Brain microvascular endothelial cell (primary cell): ENCODE data around the gene ERICH6B.

ENCODE experiments used
- DNase-seq: peaks from one replicate; pipeline ENCODE4 v3.0.0-alpha.2; 2020
- H3K27ac ChIP-seq: fragments of 250-450 bp; sonication (Bioruptor Pico); 2 replicates; pipeline ENCODE4 v1.5.1; 2020; ENCODE audit warnings: mild to moderate bottlenecking, moderate library complexity
- H3K27me3 ChIP-seq: fragments of 250-450 bp; sonication (Bioruptor Pico); replicated peaks from 2 replicates; pipeline ENCODE4 v1.5.1; 2020; ENCODE audit warnings: mild to moderate bottlenecking
- H3K36me3 ChIP-seq: fragments of 250-450 bp; sonication (Bioruptor Pico); replicated peaks from 2 replicates; pipeline ENCODE4 v1.5.1; 2020; ENCODE audit warnings: mild to moderate bottlenecking
- H3K4me3 ChIP-seq: 2 replicates; pipeline ENCODE4 v1.5.1; 2011; ENCODE audit warnings: low read depth, mild to moderate bottlenecking, control low read depth, low read length, moderate library complexity
- in situ Hi-C: cut with HindIII; loops from 2 replicates; pipeline ENCODE4 v1.10.0; 2017; ENCODE audit warnings: low sequenced_read_pairs, low pct_ligation_motif_present
- TF ChIP-seq, protein P1 (sequence below): IDR thresholded peaks from 2 replicates; pipeline ENCODE4 v1.5.1; 2011; ENCODE audit warnings: low read depth, mild to moderate bottlenecking, moderate library complexity, low read length, control low read depth, inconsistent platforms; ENCODE audit errors: missing control alignments

The ERICH6B gene

DNA sequence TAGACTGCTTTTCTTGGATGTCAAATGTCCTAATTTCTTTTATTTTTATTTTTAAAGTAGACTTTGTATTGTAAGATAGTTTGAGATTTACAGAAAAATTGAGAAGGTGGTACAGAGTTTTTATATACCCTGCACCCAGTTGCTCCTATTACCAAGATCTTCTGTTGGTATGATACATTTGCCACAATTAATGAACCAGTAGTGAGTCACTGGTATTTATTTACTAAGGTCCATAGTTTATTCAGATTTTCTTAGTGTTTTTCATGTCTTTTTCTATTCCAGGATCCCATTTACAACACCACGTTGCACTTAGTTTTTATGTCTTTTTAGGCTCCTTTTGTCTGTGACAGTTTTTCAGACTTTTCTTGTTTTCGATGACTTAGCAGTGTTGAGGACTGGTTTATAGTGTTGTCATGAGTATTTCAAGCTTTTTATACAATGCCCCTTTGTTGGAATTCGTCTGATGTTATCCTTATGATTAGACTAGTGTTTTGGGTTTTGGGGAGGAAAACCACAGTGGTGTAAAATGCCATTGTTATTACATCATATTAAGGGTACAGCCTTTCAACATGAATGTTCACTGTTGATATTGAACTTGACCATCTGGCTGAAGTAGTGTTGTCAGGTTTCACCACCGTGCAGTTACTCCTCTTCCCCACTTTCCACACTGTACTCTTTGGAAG lies 114.9 kb downstream of the ERICH6B start:
- Histone ChIP-seq H3K27me3 (no peaks in the 10 kb centered on the region), H3K27ac (peak overlapping the region; percentile 86), H3K36me3 (peaks cover 46% of the 10 kb centered on the region), H3K4me3 (no peak overlapping the region)
- in situ Hi-C loops = no loop called here
- DNase-seq = peak; percentile 88
- TF ChIP-seq, protein P1, sequence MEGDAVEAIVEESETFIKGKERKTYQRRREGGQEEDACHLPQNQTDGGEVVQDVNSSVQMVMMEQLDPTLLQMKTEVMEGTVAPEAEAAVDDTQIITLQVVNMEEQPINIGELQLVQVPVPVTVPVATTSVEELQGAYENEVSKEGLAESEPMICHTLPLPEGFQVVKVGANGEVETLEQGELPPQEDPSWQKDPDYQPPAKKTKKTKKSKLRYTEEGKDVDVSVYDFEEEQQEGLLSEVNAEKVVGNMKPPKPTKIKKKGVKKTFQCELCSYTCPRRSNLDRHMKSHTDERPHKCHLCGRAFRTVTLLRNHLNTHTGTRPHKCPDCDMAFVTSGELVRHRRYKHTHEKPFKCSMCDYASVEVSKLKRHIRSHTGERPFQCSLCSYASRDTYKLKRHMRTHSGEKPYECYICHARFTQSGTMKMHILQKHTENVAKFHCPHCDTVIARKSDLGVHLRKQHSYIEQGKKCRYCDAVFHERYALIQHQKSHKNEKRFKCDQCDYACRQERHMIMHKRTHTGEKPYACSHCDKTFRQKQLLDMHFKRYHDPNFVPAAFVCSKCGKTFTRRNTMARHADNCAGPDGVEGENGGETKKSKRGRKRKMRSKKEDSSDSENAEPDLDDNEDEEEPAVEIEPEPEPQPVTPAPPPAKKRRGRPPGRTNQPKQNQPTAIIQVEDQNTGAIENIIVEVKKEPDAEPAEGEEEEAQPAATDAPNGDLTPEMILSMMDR = no peak

DNA sequence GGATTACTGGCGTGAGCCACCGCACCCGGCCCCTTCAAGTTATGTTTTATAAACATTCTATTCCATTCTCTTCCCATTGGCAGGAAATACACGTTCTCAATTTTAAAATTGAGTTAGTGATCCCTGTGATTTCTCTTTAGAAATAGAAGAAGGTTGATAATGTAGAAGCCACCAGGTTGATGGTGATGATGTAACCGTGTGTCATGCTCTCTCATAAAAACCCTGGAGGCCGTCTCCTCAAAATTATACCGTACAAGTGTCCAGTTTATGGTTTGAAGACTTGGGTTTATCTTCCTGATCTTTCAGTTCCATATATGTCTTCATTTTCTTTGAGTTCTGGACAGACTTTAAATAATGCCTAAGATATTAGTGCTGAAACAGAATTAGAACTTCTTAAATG lies 118.6 kb downstream of the ERICH6B start:
- Histone ChIP-seq H3K27me3 (no peaks in the 10 kb centered on the region), H3K36me3 (peaks cover 35% of the 10 kb centered on the region)
- TF ChIP-seq, protein P1 = no peak

DNA sequence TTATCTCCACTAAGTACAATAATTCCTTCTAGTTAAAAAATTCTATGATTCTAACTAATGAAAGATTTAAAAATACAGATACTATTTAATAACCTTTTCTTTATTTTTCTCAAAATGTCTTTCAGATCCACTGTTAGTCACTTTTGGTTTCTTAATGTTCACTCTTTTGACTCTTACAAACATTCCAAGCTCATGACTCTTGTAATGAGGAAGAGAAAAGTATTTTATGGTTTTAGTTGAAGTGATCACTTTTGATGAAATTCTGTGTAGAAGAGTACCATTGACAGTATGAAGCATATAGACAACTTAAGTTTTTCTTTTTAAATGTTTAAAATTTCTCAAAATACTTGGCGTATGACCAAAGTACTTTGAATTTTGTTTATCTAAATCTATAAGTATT lies 123.0 kb downstream of the ERICH6B start:
- TF ChIP-seq, protein P1 = no peak
- Histone ChIP-seq H3K36me3 (peaks cover 28% of the 10 kb centered on the region), H3K4me3 (no peak overlapping the region), H3K27ac (peak overlapping the region; percentile 25), H3K27me3 (no peaks in the 10 kb centered on the region)
- DNase-seq = no peak
- in situ Hi-C loops = no loop called here

More for the DNA sequence above, 118.6 kb downstream of the ERICH6B start:
- H3K27ac ChIP-seq = no peak overlapping the region
- in situ Hi-C loops = no loop called here
- no peak overlapping the region for H3K4me3 ChIP-seq
- DNase-seq = no peak
